Measurements from ENCODE around the gene AKAP7.
"Not testable (repeated sequence)": the region's sequence is repeated elsewhere in the genome, so short reads cannot be mapped to it uniquely, and the experiment has no call there.

The AKAP7 gene

DNA sequence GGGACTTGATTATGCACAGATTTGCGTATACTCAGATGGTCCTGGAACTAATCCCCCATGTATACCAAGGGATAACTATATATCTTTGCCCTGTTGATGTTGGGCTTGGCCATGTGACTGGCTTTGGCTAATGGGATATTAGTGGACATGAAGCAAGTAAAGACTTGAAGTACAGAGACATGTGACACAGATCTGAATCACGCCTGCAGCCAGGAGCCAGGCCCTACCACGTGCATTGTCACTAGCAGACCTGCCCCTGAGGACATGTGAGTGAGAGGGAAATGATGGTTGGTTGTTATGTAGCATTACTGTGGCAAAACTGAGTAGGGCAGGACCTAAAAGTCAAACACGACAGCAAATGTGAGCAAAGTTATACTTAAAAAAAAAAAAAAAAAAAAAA is 155.7 kb downstream of the AKAP7 start:
- no peak for DNase-seq (ENCODE audit: low read depth in 2 of 2, low spot score in 1 of 2)

GRCh38 chr6:131292145-131292938 is 157.1 kb downstream of the AKAP7 start:
- DNase-seq (ENCODE audit: low read depth in 2 of 2, low spot score in 1 of 2) = no peak

GRCh38 chr6:131293472-131293911 is 158.2 kb downstream of the AKAP7 start:
- no peak for DNase-seq (ENCODE audit: low read depth in 2 of 2, low spot score in 1 of 2)

DNA sequence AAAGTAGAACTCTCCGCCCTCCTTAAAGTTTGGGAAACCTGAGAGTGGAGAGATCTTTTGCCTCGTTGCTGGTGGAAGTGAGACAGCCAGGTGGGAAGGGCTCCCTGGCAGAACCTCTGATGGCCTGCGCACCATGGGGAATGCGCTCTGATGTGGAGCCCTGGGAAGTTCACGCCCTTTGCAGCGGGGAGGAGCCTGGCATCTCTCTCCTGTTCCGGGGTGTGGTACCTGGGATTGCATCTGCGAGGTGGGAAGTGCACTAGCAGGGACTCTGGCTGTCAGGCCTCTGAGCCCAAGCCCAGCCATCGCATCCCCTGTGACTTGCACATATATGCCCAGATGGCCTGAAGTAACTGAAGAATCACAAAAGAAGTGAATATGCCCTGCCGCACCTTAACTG is 159.8 kb downstream of the AKAP7 start:
- no peak for DNase-seq (ENCODE audit: low read depth in 2 of 2, low spot score in 1 of 2)

DNA sequence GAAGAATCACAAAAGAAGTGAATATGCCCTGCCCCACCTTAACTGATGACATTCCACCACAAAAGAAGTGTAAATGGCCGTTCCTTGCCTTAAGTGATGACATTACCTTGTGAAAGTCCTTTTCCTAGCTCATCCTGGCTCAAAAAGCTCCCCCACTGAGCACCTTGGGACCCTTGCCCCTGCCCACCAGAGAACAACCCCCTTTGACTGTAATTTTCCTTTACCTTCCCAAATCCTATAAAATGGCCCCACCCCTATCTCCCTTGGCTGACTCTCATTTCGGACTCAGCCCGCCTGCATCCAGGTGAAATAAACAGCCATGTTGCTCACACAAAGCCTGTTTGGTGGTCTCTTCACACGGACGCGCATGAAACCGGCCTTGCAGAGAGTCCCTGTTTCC is 165.6 kb downstream of the AKAP7 start:
- not testable (repeated sequence) for DNase-seq (ENCODE audit: low read depth in 2 of 2, low spot score in 1 of 2)

DNA sequence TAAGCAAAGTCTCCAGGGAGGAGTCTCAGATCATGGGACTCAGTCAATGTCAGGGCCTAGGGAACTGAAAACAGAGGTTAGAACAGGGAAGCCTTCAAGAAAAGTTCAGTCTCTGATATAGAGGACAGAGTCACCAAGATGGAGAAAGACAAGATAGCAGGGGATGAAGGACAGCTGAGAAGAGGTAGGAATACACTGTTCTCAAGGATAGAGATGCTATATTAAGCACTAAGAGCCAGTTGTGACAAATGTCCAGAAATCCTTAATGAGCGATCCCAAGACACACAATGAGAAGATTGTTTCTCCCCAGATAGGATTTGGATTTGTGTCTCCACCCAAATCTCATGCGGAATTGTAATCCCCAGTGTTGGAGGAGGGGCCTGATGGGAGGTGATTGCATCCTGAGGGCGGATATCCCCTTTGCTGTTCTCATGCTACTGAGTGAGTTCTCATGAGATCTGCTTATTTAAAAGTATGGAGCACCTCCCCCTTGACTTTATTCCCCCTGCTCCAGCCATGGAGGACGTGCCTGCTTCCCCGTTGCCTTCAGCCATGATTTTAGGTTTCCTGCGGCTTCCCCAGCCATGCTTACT is 168.2 kb downstream of the AKAP7 start:
- no peak for DNase-seq (ENCODE audit: low read depth in 2 of 2, low spot score in 1 of 2)

- no peak for DNase-seq (ENCODE audit: low read depth in 2 of 2, low spot score in 1 of 2)
Measured at GRCh38 chr6:131305037-131305850, 170.0 kb downstream of the AKAP7 start.

GRCh38 chr6:131309437-131309836 is 174.2 kb downstream of the AKAP7 start:
- DNase-seq (ENCODE audit: low read depth in 2 of 2, low spot score in 1 of 2) = no peak

GRCh38 chr6:131314838-131315237 is 179.6 kb downstream of the AKAP7 start:
- no peak for DNase-seq (ENCODE audit: low read depth in 2 of 2, low spot score in 1 of 2)

- DNase-seq (ENCODE audit: low read depth in 2 of 2, low spot score in 1 of 2) = no peak
Measured at GRCh38 chr6:131316654-131317053, 181.4 kb downstream of the AKAP7 start.

DNA sequence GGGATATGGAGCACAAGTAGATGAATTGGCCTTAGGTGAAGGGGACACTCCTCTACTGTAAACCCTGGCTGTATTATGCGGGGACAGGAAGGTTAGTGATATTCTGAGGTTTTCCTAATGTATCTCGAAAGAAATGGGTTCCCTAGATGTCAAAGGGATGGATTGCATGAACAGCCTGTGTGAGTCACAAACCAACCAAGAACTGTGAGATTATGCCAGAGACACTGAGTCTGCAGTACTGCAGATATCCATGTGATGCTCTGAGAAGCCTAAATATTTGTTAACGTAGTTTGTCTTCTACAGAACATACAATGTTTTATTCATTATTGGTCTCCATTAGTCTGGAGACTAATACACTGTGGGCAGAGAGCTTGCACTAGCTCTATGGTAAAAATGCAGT is 182.2 kb downstream of the AKAP7 start:
- no peak for DNase-seq (ENCODE audit: low read depth in 2 of 2, low spot score in 1 of 2)

- no peak for DNase-seq (ENCODE audit: low read depth in 2 of 2, low spot score in 1 of 2)
Measured at GRCh38 chr6:131321589-131321988, 186.3 kb downstream of the AKAP7 start.

DNA sequence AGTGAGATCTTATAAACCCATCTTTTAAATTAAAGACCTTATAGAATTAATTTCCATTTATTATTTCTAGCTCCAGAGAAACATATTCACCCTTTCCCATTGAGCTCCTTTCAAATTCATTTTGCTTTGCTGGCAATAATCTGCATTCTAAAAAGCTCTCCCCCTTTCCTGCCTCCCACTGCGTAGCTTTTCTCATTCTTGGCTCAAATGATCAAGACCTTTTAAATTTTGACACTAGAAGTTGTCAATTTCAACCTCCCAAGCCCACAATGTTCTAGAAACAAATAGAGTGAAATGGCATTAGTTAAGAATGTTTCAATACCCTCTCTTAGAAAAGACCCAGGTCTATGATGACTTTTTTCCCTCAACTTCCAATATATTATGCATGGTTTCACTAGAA is 186.9 kb downstream of the AKAP7 start:
- DNase-seq (ENCODE audit: low read depth in 2 of 2, low spot score in 1 of 2) = no peak

DNA sequence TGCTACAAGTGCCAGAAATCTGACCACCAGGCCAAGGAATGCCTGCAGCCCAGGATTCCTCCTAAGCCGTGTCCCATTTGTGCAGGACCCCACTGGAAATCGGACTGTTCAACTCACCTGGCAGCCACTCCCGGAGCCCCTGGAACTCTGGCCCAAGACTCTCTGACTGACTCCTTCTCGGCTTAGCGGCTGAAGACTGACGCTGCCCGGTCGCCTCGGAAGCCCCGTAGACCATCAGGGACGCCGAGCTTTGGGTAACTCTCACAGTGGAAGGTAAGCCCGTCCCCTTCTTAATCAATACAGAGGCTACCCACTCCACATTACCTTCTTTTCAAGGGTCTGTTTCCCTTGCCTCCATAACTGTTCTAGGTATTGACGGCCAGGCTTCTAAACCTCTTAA is 190.4 kb downstream of the AKAP7 start:
- not testable (repeated sequence) for DNase-seq (ENCODE audit: low read depth in 2 of 2, low spot score in 1 of 2)

GRCh38 chr6:131328727-131329126 is 193.5 kb downstream of the AKAP7 start:
- DNase-seq (ENCODE audit: low read depth in 2 of 2, low spot score in 1 of 2) = not testable (repeated sequence)

- no peak for DNase-seq (ENCODE audit: low read depth in 2 of 2, low spot score in 1 of 2)
Measured at GRCh38 chr6:131331151-131331550, 195.9 kb downstream of the AKAP7 start.

DNA sequence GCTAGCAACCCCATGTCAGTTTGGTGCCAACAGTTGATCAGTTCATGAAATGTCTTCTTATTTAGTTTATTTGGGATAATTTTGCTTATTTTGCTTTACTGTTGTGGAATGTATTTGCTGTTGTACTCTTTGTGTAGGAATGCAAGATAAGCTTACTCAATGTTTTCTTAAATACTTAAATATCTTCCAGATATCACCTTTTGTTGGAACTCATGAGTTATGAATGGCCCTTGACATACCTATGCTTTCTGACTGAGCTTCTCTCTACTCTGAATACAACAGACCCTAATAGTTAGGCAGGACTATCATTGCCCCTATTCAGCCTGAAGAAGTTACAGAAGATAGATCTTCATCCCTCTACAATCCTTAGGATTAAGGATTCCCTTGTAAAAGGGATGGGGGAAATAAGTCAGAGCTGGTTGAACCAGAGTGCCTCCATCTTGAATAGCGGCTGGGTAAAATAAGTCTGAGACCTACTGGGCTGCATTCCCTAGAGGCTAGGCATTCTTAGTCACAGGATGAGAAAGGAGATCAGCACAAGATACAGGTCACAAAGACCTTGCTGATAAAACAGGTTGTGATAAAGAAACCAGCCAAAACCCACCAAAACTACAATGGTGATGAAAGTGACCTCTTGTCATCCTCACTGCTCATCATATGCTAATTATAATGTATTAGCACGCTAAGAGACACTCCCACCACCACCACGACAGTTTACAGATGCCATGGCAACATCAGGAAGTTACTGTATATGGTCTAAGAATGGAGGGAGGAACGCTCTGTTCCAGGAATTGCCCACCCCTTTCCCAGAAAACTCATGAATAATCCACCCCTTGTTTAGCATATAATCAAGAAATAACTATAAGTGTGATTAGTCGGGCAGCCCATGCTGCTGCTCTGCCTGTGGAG is 196.9 kb downstream of the AKAP7 start:
- DNase-seq (ENCODE audit: low read depth in 2 of 2, low spot score in 1 of 2) = no peak

Data from stimulated activated CD8-positive, alpha-beta memory T cell treated with anti-CD3 and anti-CD28 coated beads, Interleukin-4, amount 100 ng/mL, for 1 hour (primary cell).